ENCODE results near the gene HOXC11.

GRCh38 chr12:53931844-53932581 lies 40.9 kb upstream of the HOXC11 start:
- TF ChIP-seq CTCF (conservative IDR thresholded peaks at IDR 0.05 in 1 of 2, IDR thresholded peaks at IDR 0.05 in 1 of 2; ENCODE audit: extremely low read depth in 1 of 2, insufficient read depth in 1 of 2, low read depth in 1 of 2, low read length in 2 of 2) = no peak
- TF ChIP-seq EZH2 (IDR thresholded peaks at IDR 0.05; ENCODE audit: borderline replicate concordance, low read length) = no peak
